HepG2 (cell line): ENCODE results near the gene COMMD7. TPM values are rescaled to one million over a fixed set of nuclear protein-coding genes. Genes with fewer than 3 reads are reported as not detected.

ENCODE experiments used
- ARID3A ChIP-seq: IDR thresholded peaks from 2 replicates; pipeline ENCODE4 v1.6.1; 2012; ENCODE audit warnings: low read depth, low read length, improper control_type of control experiment
- BRCA1 ChIP-seq: sonication (generic); formaldehyde crosslinking; IDR thresholded peaks from 2 replicates; pipeline ENCODE4 v1.4.0; 2020; ENCODE audit warnings: missing genetic modification reagents
- KAT2B ChIP-seq: fragments of 150-350 bp; IDR thresholded peaks from 2 replicates; pipeline ENCODE4 v1.6.1; 2014; ENCODE audit warnings: low read depth, low read length, borderline replicate concordance
- LCORL ChIP-seq, 2 experiments: fragments of 450-650 bp in 1 of 2; sonication (generic) in 1 of 2; formaldehyde crosslinking in 1 of 2; IDR thresholded peaks; 2 replicates each; pipeline versions ENCODE4 v1.5.0 to v1.6.1; 2017 to 2020; ENCODE audit warnings: antibody characterized with exemption in 1 of 2, missing genetic modification reagents in 1 of 2
- MTF2 ChIP-seq: sonication (generic); formaldehyde crosslinking; IDR thresholded peaks from 2 replicates; pipeline ENCODE4 v1.5.0; 2020; ENCODE audit warnings: missing genetic modification reagents, borderline replicate concordance
- NPAS2 ChIP-seq: sonication (generic); formaldehyde crosslinking; IDR thresholded peaks from 2 replicates; pipeline ENCODE4 v1.8.0; 2022; ENCODE audit warnings: mild to moderate bottlenecking, missing genetic modification reagents, borderline replicate concordance
- NR2F2 ChIP-seq: IDR thresholded peaks from 2 replicates; pipeline ENCODE4 v1.6.1; 2012; ENCODE audit warnings: low read depth, inconsistent platforms, borderline replicate concordance
- PATZ1 ChIP-seq: sonication (generic); formaldehyde crosslinking; IDR thresholded peaks from 2 replicates; pipeline ENCODE4 v1.4.0; 2020; ENCODE audit warnings: missing genetic modification reagents
- POLR2G ChIP-seq: fragments of 200-400 bp; formaldehyde crosslinking; IDR thresholded peaks from 2 replicates; pipeline ENCODE4 v1.6.1; 2018; ENCODE audit warnings: mild to moderate bottlenecking, low read depth, low read length, moderate library complexity
- SIX1 ChIP-seq: sonication (generic); formaldehyde crosslinking; IDR thresholded peaks from 2 replicates; pipeline ENCODE4 v1.4.0; 2020; ENCODE audit warnings: missing genetic modification reagents, borderline replicate concordance
- SRSF4 ChIP-seq: fragments of 200-400 bp; formaldehyde crosslinking; IDR thresholded peaks from one replicate; pipeline ENCODE4 v1.6.1; 2018; ENCODE audit warnings: mild to moderate bottlenecking, low read depth, low read length, moderate library complexity; ENCODE audit not compliant: poor library complexity, severe bottlenecking
- TEF ChIP-seq: sonication (generic); formaldehyde crosslinking; IDR thresholded peaks from 2 replicates; pipeline ENCODE4 v1.5.0; 2020; ENCODE audit warnings: missing genetic modification reagents
- TMF1 ChIP-seq: sonication (generic); formaldehyde crosslinking; IDR thresholded peaks from 2 replicates; pipeline ENCODE4 v1.8.1; 2022; ENCODE audit warnings: low read depth, missing genetic modification reagents
- ZBTB7B ChIP-seq: sonication (generic); formaldehyde crosslinking; IDR thresholded peaks from 2 replicates; pipeline ENCODE4 v1.4.0; 2020; ENCODE audit warnings: missing genetic modification reagents
- ZFP36L1 ChIP-seq: sonication (generic); formaldehyde crosslinking; IDR thresholded peaks from 2 replicates; pipeline ENCODE4 v1.8.0; 2022; ENCODE audit warnings: mild to moderate bottlenecking, missing genetic modification reagents, moderate library complexity
- ZFP36L2 ChIP-seq: sonication (generic); formaldehyde crosslinking; IDR thresholded peaks from 2 replicates; pipeline ENCODE4 v1.4.0; 2020; ENCODE audit warnings: missing genetic modification reagents
- ZNF367 ChIP-seq: sonication (generic); formaldehyde crosslinking; IDR thresholded peaks from 2 replicates; pipeline ENCODE4 v1.4.0; 2020; ENCODE audit warnings: missing genetic modification reagents, borderline replicate concordance
- ZNF510 ChIP-seq: sonication (generic); formaldehyde crosslinking; IDR thresholded peaks from 2 replicates; pipeline ENCODE4 v1.4.0; 2020; ENCODE audit warnings: low read depth, mild to moderate bottlenecking, missing genetic modification reagents
- ZNF746 ChIP-seq: sonication (generic); formaldehyde crosslinking; IDR thresholded peaks from 2 replicates; pipeline ENCODE4 v1.8.0; 2022; ENCODE audit warnings: mild to moderate bottlenecking, missing genetic modification reagents
- polyA plus RNA-seq, 8 experiments: library from polyadenylated mRNA; depleted of rRNA in 3 of 8; stranded (reverse) in 7 of 8; unstranded in 1 of 8; fragments of >200 nt; fragmentation: Illumina TruSeq in 4 of 8; extraction: Trizol in 4 of 8; gene quantifications; 2 replicates each; pipeline versions ENCODE4 v1.2.1 to v1.2.3, GENCODE V29; 2011 to 2016; ENCODE audit warnings: low read depth in 4 of 8, missing spikeins in 1 of 8, mixed read lengths in 1 of 8; ENCODE audit not compliant: insufficient read depth in 1 of 8
- total RNA-seq, 5 experiments: library from RNA; depleted of rRNA; stranded (reverse); fragments of >200 nt; fragmentation: Illumina TruSeq; extraction: Trizol; gene quantifications; 2 replicates each; pipeline ENCODE4 v1.2.3, GENCODE V29; 2016; ENCODE audit warnings: low read depth in 1 of 5
- TF ChIP-seq, protein P1 (sequence below): sonication (generic); formaldehyde crosslinking; IDR thresholded peaks from 2 replicates; pipeline ENCODE4 v1.4.0; 2020; ENCODE audit warnings: missing genetic modification reagents, borderline replicate concordance
- TF ChIP-seq, protein P2 (sequence below): sonication (generic); formaldehyde crosslinking; IDR thresholded peaks from 2 replicates; pipeline ENCODE4 v1.4.0; 2020; ENCODE audit warnings: mild to moderate bottlenecking, missing genetic modification reagents

The COMMD7 gene
- total and polyA plus RNA-seq, 2 of the 13 experiments (the other 11 are each of a cell fraction or from before 2014, with no cell fraction given) = 42.1 to 53.3 TPM

DNA sequence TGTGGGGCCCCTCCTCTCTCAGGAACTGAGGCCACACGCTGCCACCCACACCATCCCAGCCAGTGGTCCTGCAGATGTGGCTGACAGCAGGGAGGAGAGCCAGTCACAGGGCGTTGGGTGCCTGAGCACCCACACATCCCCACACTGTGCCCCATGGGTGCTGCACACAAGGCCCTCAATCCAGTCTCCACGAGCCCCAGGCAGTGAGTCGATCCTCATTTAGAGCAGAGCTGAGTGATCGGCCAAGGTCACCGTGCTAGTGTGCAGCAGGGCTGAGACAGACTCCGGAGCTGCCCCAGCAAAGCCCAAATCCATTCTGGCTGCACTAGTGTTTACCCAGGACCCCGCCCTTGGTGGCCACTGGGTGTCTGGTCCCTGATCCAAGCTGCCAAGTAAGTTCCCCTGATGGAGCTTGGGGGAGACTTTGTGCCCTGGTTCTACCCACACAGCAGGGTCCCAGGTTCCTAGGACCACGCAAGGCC lies 78.5 kb downstream of the COMMD7 start (continued):
- TF ChIP-seq, protein P1, sequence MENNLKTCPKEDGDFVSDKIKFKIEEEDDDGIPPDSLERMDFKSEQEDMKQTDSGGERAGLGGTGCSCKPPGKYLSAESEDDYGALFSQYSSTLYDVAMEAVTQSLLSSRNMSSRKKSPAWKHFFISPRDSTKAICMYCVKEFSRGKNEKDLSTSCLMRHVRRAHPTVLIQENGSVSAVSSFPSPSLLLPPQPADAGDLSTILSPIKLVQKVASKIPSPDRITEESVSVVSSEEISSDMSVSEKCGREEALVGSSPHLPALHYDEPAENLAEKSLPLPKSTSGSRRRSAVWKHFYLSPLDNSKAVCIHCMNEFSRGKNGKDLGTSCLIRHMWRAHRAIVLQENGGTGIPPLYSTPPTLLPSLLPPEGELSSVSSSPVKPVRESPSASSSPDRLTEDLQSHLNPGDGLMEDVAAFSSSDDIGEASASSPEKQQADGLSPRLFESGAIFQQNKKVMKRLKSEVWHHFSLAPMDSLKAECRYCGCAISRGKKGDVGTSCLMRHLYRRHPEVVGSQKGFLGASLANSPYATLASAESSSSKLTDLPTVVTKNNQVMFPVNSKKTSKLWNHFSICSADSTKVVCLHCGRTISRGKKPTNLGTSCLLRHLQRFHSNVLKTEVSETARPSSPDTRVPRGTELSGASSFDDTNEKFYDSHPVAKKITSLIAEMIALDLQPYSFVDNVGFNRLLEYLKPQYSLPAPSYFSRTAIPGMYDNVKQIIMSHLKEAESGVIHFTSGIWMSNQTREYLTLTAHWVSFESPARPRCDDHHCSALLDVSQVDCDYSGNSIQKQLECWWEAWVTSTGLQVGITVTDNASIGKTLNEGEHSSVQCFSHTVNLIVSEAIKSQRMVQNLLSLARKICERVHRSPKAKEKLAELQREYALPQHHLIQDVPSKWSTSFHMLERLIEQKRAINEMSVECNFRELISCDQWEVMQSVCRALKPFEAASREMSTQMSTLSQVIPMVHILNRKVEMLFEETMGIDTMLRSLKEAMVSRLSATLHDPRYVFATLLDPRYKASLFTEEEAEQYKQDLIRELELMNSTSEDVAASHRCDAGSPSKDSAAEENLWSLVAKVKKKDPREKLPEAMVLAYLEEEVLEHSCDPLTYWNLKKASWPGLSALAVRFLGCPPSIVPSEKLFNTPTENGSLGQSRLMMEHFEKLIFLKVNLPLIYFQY (CRISPR knock-in tag) = no peak; the same call in none of the 2 replicates
- TF ChIP-seq SIX1 (CRISPR knock-in tag) = no peak
- no peak for TF ChIP-seq SRSF4
- 0 out of 2 replicates have a peak, but pooled peaks have one; percentile 49 for TF ChIP-seq TEF (CRISPR knock-in tag)
- no peak for TF ChIP-seq ARID3A
- TF ChIP-seq MTF2 = no peak
- TF ChIP-seq NPAS2 (CRISPR knock-in tag) = no peak
- TF ChIP-seq, protein P2, sequence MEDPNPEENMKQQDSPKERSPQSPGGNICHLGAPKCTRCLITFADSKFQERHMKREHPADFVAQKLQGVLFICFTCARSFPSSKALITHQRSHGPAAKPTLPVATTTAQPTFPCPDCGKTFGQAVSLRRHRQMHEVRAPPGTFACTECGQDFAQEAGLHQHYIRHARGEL (CRISPR knock-in tag) = no peak
- TF ChIP-seq PATZ1 (CRISPR knock-in tag) = peak; percentile 24; the same call in 1 of the 2 replicates
- TF ChIP-seq ZFP36L2 (CRISPR knock-in tag) = no peak
- no peak for TF ChIP-seq ZFP36L1
- TF ChIP-seq ZBTB7B (CRISPR knock-in tag) = peak; percentile 68
- no peak for TF ChIP-seq ZNF510 (CRISPR knock-in tag)
- TF ChIP-seq LCORL (IDR thresholded peaks at IDR 0.05) = no peak
- peak; percentile 38; the same call in 1 of the 2 replicates for TF ChIP-seq LCORL (CRISPR knock-in tag; IDR thresholded peaks at IDR 0.05)
- TF ChIP-seq BRCA1 (CRISPR knock-in tag) = 0 out of 2 replicates have a peak, but pooled peaks have one; percentile 57
- peak; percentile 34; the same call in 1 of the 2 replicates for TF ChIP-seq TMF1 (CRISPR knock-in tag)
- no peak for TF ChIP-seq NR2F2
- TF ChIP-seq ZNF367 (CRISPR knock-in tag) = 0 out of 2 replicates have a peak, but pooled peaks have one; percentile 80
- 0 out of 2 replicates have a peak, but pooled peaks have one; percentile 9 for TF ChIP-seq ZNF746 (CRISPR knock-in tag)
- no peak for TF ChIP-seq KAT2B
- no peak for TF ChIP-seq POLR2G
